Measurements from ENCODE around the gene ELP6. TPM values are rescaled to one million over a fixed set of nuclear protein-coding genes. Genes with fewer than 3 reads are reported as not detected.

The ELP6 gene
- total RNA-seq, 2 experiments from 2014 or later, result 11.0 to 12.3 TPM

GRCh38 chr3:47540281-47540680, 26.8 kb upstream of the ELP6 start:
- H3K27me3 Mint-ChIP-seq, result no peaks in the 10 kb centered on the region
- no peaks in the 10 kb centered on the region for H3K9me3 Mint-ChIP-seq
- H3K4me3 ChIP-seq (ENCODE audit: low read length), result no peak overlapping the region
- no peaks in the 10 kb centered on the region for H3K9me3 ChIP-seq (ENCODE audit: control insufficient read depth in 1 of 2, insufficient read depth in 1 of 2, low read length in 2 of 2)
- intact Hi-C loops (cut with DNase I, micrococcal nuclease), result no loop called here
- H3K36me3 ChIP-seq (ENCODE audit: insufficient read depth, low read length), result no peaks in the 10 kb centered on the region
- no peaks in the 10 kb centered on the region for H3K27me3 ChIP-seq (ENCODE audit: control insufficient read depth in 1 of 2, insufficient read depth in 2 of 2, low read length in 2 of 2)
- no peak for DNase-seq
- H3K4me1 Mint-ChIP-seq (ENCODE audit: low read depth), result no peaks in the 10 kb centered on the region
- H3K4me3 Mint-ChIP-seq, result no peak overlapping the region
- CTCF ChIA-PET, result no interaction called here
- TF ChIP-seq CTCF (IDR thresholded peaks at IDR 0.05), result no peak
- no peak overlapping the region for H3K27ac Mint-ChIP-seq
- POLR2A ChIA-PET, result no interaction called here
- no peaks in the 10 kb centered on the region for H3K36me3 Mint-ChIP-seq (ENCODE audit: low read depth)
- H3K4me1 ChIP-seq (ENCODE audit: insufficient read depth, low read length), result no peaks in the 10 kb centered on the region
- no peak overlapping the region for H3K27ac ChIP-seq (ENCODE audit: low read depth in 1 of 2, low read length in 2 of 2)
- no peak for ATAC-seq (ENCODE audit: poor library complexity)

DNA sequence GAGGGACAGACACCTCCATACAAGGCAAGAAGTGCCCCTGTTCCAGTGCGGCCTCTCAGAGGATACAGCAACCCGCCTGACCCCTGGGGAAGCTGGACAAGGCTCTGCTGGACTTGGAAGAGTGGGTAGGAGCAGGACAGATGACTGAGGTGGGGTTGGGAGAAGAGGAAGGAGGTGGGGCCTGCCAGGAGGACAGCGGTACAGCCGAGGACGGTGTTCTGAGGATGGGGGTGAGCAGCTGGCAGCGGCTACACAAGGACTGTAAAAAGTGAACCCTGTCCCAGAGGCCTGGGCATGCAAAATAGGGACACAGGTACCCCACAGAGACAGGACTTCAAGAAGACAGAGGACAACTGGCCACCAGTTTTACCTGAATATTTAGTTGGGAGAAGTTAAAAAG, 23.5 kb upstream of the ELP6 start:
- no peak overlapping the region for H3K4me3 ChIP-seq (ENCODE audit: low read length)
- H3K9me3 Mint-ChIP-seq, result no peaks in the 10 kb centered on the region
- H3K27ac ChIP-seq (ENCODE audit: low read depth in 1 of 2, low read length in 2 of 2), result no peak overlapping the region
- no peak overlapping the region for H3K4me3 Mint-ChIP-seq
- ChIA-PET POLR2A (no interaction called here), CTCF (no interaction called here)
- no peaks in the 10 kb centered on the region for H3K4me1 ChIP-seq (ENCODE audit: insufficient read depth, low read length)
- H3K27ac Mint-ChIP-seq, result no peak overlapping the region
- no peaks in the 10 kb centered on the region for H3K36me3 ChIP-seq (ENCODE audit: insufficient read depth, low read length)
- no peaks in the 10 kb centered on the region for H3K36me3 Mint-ChIP-seq (ENCODE audit: low read depth)
- intact Hi-C loops (cut with DNase I, micrococcal nuclease), result no loop called here
- no peaks in the 10 kb centered on the region for H3K27me3 ChIP-seq (ENCODE audit: control insufficient read depth in 1 of 2, insufficient read depth in 2 of 2, low read length in 2 of 2)
- ATAC-seq (ENCODE audit: poor library complexity) (no peak), DNase-seq (no peak)
- no peak for TF ChIP-seq CTCF (IDR thresholded peaks at IDR 0.05)
- H3K4me1 Mint-ChIP-seq (ENCODE audit: low read depth), result no peaks in the 10 kb centered on the region
- no peaks in the 10 kb centered on the region for H3K9me3 ChIP-seq (ENCODE audit: control insufficient read depth in 1 of 2, insufficient read depth in 1 of 2, low read length in 2 of 2)
- peaks cover 3% of the 10 kb centered on the region for H3K27me3 Mint-ChIP-seq

DNA sequence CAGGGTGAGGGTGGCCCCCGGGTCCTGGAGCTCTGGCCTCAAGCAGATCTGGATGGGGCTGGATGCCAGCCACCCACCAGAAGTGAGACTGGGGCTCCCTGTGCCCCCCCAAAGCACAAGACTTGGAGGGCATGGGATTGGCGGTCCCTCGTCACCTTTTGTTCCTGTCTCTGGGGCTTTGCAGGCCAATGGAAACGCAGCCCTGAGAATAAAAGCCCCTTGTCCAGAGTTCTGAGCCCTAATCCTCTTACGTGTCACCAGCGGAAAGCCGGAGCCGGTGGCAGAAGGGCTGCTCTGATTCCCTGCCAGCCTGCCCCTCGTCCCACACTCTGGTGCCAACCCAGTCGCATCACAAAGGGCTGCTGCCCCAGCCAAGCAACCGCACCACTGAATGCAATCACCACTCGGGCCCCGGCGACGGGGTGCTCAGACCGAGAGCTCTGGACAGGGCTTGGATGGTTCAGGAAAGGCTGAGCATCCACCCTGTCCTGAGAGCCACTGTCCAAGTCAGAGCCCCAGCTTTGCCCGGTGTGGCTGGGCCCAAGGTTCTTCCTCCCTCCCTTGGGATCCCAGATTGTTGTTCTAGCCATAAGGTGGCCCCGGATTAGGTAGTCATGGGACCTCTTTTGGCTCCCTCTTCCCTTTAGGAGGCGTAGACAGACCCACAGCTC, 22.8 kb upstream of the ELP6 start:
- POLR2A ChIA-PET, result no interaction called here
- Mint-ChIP-seq H3K9me3 (no peaks in the 10 kb centered on the region), H3K27ac (no peak overlapping the region), H3K4me1 (ENCODE audit: low read depth) (no peaks in the 10 kb centered on the region), H3K4me3 (no peak overlapping the region), H3K36me3 (ENCODE audit: low read depth) (no peaks in the 10 kb centered on the region), H3K27me3 (peaks cover 3% of the 10 kb centered on the region)
- Histone ChIP-seq H3K4me3 (ENCODE audit: low read length) (no peak overlapping the region), H3K27me3 (ENCODE audit: control insufficient read depth in 1 of 2, insufficient read depth in 2 of 2, low read length in 2 of 2) (no peaks in the 10 kb centered on the region), H3K27ac (ENCODE audit: low read depth in 1 of 2, low read length in 2 of 2) (no peak overlapping the region), H3K36me3 (ENCODE audit: insufficient read depth, low read length) (no peaks in the 10 kb centered on the region), H3K4me1 (ENCODE audit: insufficient read depth, low read length) (no peaks in the 10 kb centered on the region), H3K9me3 (ENCODE audit: control insufficient read depth in 1 of 2, insufficient read depth in 1 of 2, low read length in 2 of 2) (no peaks in the 10 kb centered on the region)
- no peak for TF ChIP-seq CTCF (IDR thresholded peaks at IDR 0.05)
- CTCF ChIA-PET, result no interaction called here
- DNase-seq (no peak), ATAC-seq (ENCODE audit: poor library complexity) (no peak)
- intact Hi-C loops (cut with DNase I, micrococcal nuclease), result no loop called here

All from CD4-positive, alpha-beta T cell (primary cell).